Neutrophil (primary cell): ENCODE data around the gene ARID5B.

Source experiments
- H3K27ac ChIP-seq: fragments of 200-600 bp; sonication (generic); 2 replicates; pipeline ENCODE4 v1.5.1; 2016; ENCODE audit warnings: mild to moderate bottlenecking, moderate library complexity
- H3K27me3 ChIP-seq: fragments of 200-600 bp; sonication (generic); 2 replicates; pipeline ENCODE4 v1.6.0; 2016; ENCODE audit warnings: mild to moderate bottlenecking
- H3K36me3 ChIP-seq: fragments of 200-600 bp; sonication (generic); 2 replicates; pipeline ENCODE4 v1.5.1; 2017
- H3K4me1 ChIP-seq, 2 experiments: fragments of 200-600 bp in 1 of 2; sonication (generic) in 1 of 2; 1 replicate in 1 of 2; 2 replicates in 1 of 2; pipeline versions ENCODE4 v1.5.1 to v1.6.1; 2013 to 2016; ENCODE audit warnings: low read depth in 1 of 2, low read length in 1 of 2, mild to moderate bottlenecking in 1 of 2, moderate library complexity in 1 of 2; ENCODE audit not compliant: control insufficient read depth in 1 of 2, insufficient read depth in 1 of 2
- H3K4me3 ChIP-seq, 2 experiments: fragments of 200-600 bp in 1 of 2; sonication (generic) in 1 of 2; 1 replicate in 1 of 2; 2 replicates in 1 of 2; pipeline ENCODE4 v1.5.1; 2013 to 2016; ENCODE audit warnings: low read depth in 1 of 2, low read length in 1 of 2, mild to moderate bottlenecking in 1 of 2, moderate library complexity in 1 of 2
- H3K9me3 ChIP-seq: fragments of 200-600 bp; sonication (generic); 2 replicates; pipeline ENCODE4 v1.5.1; 2016
- TF ChIP-seq, protein P1 (sequence below): fragments of 200-600 bp; sonication (generic); IDR thresholded peaks from 2 replicates; pipeline ENCODE4 v1.5.1; 2016; ENCODE audit warnings: antibody characterized with exemption

The ARID5B gene

GRCh38 chr10:62037890-62038608 is 136.6 kb downstream of the ARID5B start:
- H3K4me1 ChIP-seq: peaks cover 6 to 7% of the 10 kb centered on the region in 2 experiments
- H3K36me3 ChIP-seq: no peaks in the 10 kb centered on the region
- H3K27ac ChIP-seq: no peak overlapping the region
- no peaks in the 10 kb centered on the region for H3K9me3 ChIP-seq
- TF ChIP-seq, protein P1, sequence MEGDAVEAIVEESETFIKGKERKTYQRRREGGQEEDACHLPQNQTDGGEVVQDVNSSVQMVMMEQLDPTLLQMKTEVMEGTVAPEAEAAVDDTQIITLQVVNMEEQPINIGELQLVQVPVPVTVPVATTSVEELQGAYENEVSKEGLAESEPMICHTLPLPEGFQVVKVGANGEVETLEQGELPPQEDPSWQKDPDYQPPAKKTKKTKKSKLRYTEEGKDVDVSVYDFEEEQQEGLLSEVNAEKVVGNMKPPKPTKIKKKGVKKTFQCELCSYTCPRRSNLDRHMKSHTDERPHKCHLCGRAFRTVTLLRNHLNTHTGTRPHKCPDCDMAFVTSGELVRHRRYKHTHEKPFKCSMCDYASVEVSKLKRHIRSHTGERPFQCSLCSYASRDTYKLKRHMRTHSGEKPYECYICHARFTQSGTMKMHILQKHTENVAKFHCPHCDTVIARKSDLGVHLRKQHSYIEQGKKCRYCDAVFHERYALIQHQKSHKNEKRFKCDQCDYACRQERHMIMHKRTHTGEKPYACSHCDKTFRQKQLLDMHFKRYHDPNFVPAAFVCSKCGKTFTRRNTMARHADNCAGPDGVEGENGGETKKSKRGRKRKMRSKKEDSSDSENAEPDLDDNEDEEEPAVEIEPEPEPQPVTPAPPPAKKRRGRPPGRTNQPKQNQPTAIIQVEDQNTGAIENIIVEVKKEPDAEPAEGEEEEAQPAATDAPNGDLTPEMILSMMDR: no peak
- H3K27me3 ChIP-seq: no peaks in the 10 kb centered on the region
- no peak overlapping the region for H3K4me3 ChIP-seq

DNA sequence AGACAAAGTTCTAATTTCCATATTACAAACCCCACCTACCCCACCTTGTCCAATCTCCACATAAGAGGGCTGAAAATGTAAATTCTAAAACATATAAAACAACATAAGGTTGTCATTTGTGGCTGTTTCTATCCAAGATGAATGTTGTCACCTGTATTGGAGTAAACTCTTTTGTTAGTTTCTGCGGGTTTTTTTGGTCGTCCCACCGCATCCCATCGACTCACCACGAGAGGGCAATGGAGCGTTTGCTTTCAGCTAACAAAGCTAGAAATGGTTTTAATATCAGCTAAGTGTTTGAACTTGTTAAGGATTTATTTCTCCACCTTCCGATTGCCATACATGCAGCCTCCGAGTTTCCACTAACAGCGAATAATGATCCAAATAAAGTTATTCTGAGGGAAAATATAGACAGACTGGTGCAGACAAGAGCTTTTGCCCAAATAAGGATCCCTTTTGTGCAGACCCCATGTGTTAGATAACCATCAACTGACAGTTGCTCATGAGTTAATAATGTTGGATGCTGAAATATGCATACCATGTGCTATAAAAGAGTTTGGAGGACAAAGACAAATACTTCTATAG is 137.2 kb downstream of the ARID5B start:
- Histone ChIP-seq H3K36me3 (no peaks in the 10 kb centered on the region), H3K27me3 (no peaks in the 10 kb centered on the region), H3K9me3 (no peaks in the 10 kb centered on the region), H3K4me1 (peaks cover 6 to 7% of the 10 kb centered on the region in 2 experiments), H3K4me3 (no peak overlapping the region), H3K27ac (no peak overlapping the region)
- TF ChIP-seq, protein P1: peak; percentile 59

- TF ChIP-seq, protein P1: no peak
- no peak overlapping the region for H3K4me3 ChIP-seq
- H3K9me3 ChIP-seq: no peaks in the 10 kb centered on the region
- H3K36me3 ChIP-seq: no peaks in the 10 kb centered on the region
- H3K27me3 ChIP-seq: no peaks in the 10 kb centered on the region
- peaks cover 10% of the 10 kb centered on the region in 2 experiments for H3K4me1 ChIP-seq
- no peak overlapping the region for H3K27ac ChIP-seq
Measured at GRCh38 chr10:62039954-62040353, 138.5 kb downstream of the ARID5B start.

- Histone ChIP-seq H3K9me3 (no peaks in the 10 kb centered on the region), H3K36me3 (no peaks in the 10 kb centered on the region), H3K4me3 (no peak overlapping the region), H3K4me1 (peaks cover 19% of the 10 kb centered on the region in 2 experiments), H3K27ac (no peak overlapping the region), H3K27me3 (no peaks in the 10 kb centered on the region)
- TF ChIP-seq, protein P1: no peak
Measured at GRCh38 chr10:62040881-62041280, 139.4 kb downstream of the ARID5B start.

DNA sequence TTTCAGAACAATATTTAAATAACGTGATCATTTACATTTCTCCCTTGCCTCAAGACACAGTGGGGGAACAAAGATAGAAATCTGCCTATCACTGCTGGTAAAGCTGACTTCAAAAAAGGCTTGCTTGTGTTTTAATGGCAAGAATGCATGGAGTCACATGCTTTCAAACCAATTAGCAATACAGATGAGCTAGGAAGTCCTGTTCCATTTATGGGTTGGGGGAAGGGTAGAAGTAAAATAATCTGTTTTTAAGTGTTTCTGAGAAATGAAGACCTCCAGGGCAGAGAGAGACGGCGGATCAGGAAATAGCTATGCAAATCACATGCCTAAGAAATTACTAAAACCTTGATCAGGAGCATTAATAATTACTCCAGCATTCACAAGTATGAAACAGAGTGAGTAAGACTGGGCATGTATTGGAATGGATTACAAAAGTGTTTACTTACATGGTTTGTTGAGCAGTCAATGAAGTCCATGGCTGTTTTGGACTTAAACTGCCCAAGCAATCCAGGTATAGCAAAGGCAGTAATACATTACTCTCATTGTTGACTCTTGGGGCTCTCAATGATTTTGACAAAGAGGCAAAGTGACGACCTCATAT is 142.0 kb downstream of the ARID5B start:
- no peaks in the 10 kb centered on the region for H3K36me3 ChIP-seq
- H3K9me3 ChIP-seq: no peaks in the 10 kb centered on the region
- peaks cover 29% of the 10 kb centered on the region in 2 experiments for H3K4me1 ChIP-seq
- H3K27me3 ChIP-seq: no peaks in the 10 kb centered on the region
- H3K4me3 ChIP-seq: no peak overlapping the region
- no peak overlapping the region for H3K27ac ChIP-seq
- TF ChIP-seq, protein P1: no peak
